NCI-H2227 (cell line): ENCODE data around the gene SP6.

ENCODE experiments used
- DNase-seq: peaks from one replicate; lab custom pipeline; 2025; ENCODE audit not compliant: unreplicated experiment; lab: John Stamatoyannopoulos, UW

The SP6 gene

GRCh38 chr17:47857551-47858455, 6.8 kb upstream of the SP6 start:
- no peak for DNase-seq

- no peak for DNase-seq
These were observed 5.9 kb upstream of the SP6 start for GRCh38 chr17:47856830-47857229.

GRCh38 chr17:47855737-47856136, 4.8 kb upstream of the SP6 start:
- no peak for DNase-seq

GRCh38 chr17:47853616-47854015, 2.7 kb upstream of the SP6 start:
- no peak for DNase-seq

- no peak for DNase-seq
These were observed 1.4 kb upstream of the SP6 start for GRCh38 chr17:47852113-47852949.

GRCh38 chr17:47851764-47852112, 775 bp upstream of the SP6 start:
- DNase-seq = no peak

GRCh38 chr17:47850373-47850691, 631 bp downstream of the SP6 start:
- no peak for DNase-seq

GRCh38 chr17:47848198-47848513, 2.8 kb downstream of the SP6 start:
- no peak for DNase-seq

GRCh38 chr17:47847341-47848197, 3.4 kb downstream of the SP6 start:
- no peak for DNase-seq

GRCh38 chr17:47846716-47847340, 4.1 kb downstream of the SP6 start:
- no peak for DNase-seq

- no peak for DNase-seq
These were observed 5.3 kb downstream of the SP6 start for GRCh38 chr17:47845716-47846075.

GRCh38 chr17:47844814-47845715, 5.9 kb downstream of the SP6 start:
- DNase-seq = peak; percentile 37

- DNase-seq = no peak
These were observed 6.7 kb downstream of the SP6 start for GRCh38 chr17:47844227-47844626.

GRCh38 chr17:47843391-47843730, 7.6 kb downstream of the SP6 start:
- no peak for DNase-seq

- DNase-seq = no peak
These were observed 9.3 kb downstream of the SP6 start for GRCh38 chr17:47841488-47842291.

GRCh38 chr17:47840742-47841487, 10.0 kb downstream of the SP6 start, which contains the start of gene SCRN2:
Gene SCRN2, minus strand, starts transcription at chr17:47841273. Its CDS starts 430 bp downstream, at chr17:47840843.
- DNase-seq = peak; percentile 84

GRCh38 chr17:47840001-47840741, 10.8 kb downstream of the SP6 start:
- no peak for DNase-seq

- DNase-seq = no peak
These were observed 11.9 kb downstream of the SP6 start for GRCh38 chr17:47839071-47839470.
